ENCODE results near the gene KCNT1. TPM values are rescaled to one million over a fixed set of nuclear protein-coding genes. Genes with fewer than 3 reads are reported as not detected.

The KCNT1 gene
- total RNA-seq, 2 experiments from 2014 or later = 0.11 to 0.22 TPM

- Mint-ChIP-seq H3K27me3 (peaks cover 6% of the 10 kb centered on the region), H3K27ac (no peak overlapping the region), H3K4me1 (ENCODE audit: low read depth) (no peaks in the 10 kb centered on the region), H3K9me3 (no peaks in the 10 kb centered on the region), H3K36me3 (ENCODE audit: low read depth) (no peaks in the 10 kb centered on the region), H3K4me3 (no peak overlapping the region)
- no peak for ATAC-seq (ENCODE audit: poor library complexity)
- intact Hi-C loops (cut with DNase I, micrococcal nuclease) = no loop called here
- H3K4me1 ChIP-seq (ENCODE audit: insufficient read depth, low read length) = no peaks in the 10 kb centered on the region
- DNase-seq = no peak
- no peaks in the 10 kb centered on the region for H3K36me3 ChIP-seq (ENCODE audit: insufficient read depth, low read length)
- no peaks in the 10 kb centered on the region for H3K9me3 ChIP-seq (ENCODE audit: control insufficient read depth in 1 of 2, insufficient read depth in 1 of 2, low read length in 2 of 2)
- TF ChIP-seq CTCF (IDR thresholded peaks at IDR 0.05) = no peak
- ChIA-PET POLR2A (no interaction called here), CTCF (no interaction called here)
- no peak overlapping the region for H3K4me3 ChIP-seq (ENCODE audit: low read length)
- no peaks in the 10 kb centered on the region for H3K27me3 ChIP-seq (ENCODE audit: control insufficient read depth in 1 of 2, insufficient read depth in 2 of 2, low read length in 2 of 2)
- H3K27ac ChIP-seq (ENCODE audit: low read depth in 1 of 2, low read length in 2 of 2) = no peak overlapping the region
Measured at GRCh38 chr9:135681161-135681560, 20.8 kb upstream of the KCNT1 start.

GRCh38 chr9:135683401-135684034 is 18.5 kb upstream of the KCNT1 start:
- DNase-seq (no peak), ATAC-seq (ENCODE audit: poor library complexity) (no peak)
- no peak overlapping the region for H3K4me3 ChIP-seq (ENCODE audit: low read length)
- TF ChIP-seq CTCF (IDR thresholded peaks at IDR 0.05) = no peak
- H3K27me3 Mint-ChIP-seq = peaks cover 6% of the 10 kb centered on the region
- no peaks in the 10 kb centered on the region for H3K9me3 ChIP-seq (ENCODE audit: control insufficient read depth in 1 of 2, insufficient read depth in 1 of 2, low read length in 2 of 2)
- no peak overlapping the region for H3K27ac Mint-ChIP-seq
- no peak overlapping the region for H3K4me3 Mint-ChIP-seq
- intact Hi-C loops (cut with DNase I, micrococcal nuclease) = no loop called here
- no peaks in the 10 kb centered on the region for H3K4me1 Mint-ChIP-seq (ENCODE audit: low read depth)
- H3K36me3 ChIP-seq (ENCODE audit: insufficient read depth, low read length) = no peaks in the 10 kb centered on the region
- H3K36me3 Mint-ChIP-seq (ENCODE audit: low read depth) = no peaks in the 10 kb centered on the region
- H3K27me3 ChIP-seq (ENCODE audit: control insufficient read depth in 1 of 2, insufficient read depth in 2 of 2, low read length in 2 of 2) = no peaks in the 10 kb centered on the region
- H3K4me1 ChIP-seq (ENCODE audit: insufficient read depth, low read length) = no peaks in the 10 kb centered on the region
- ChIA-PET POLR2A (no interaction called here), CTCF (no interaction called here)
- no peaks in the 10 kb centered on the region for H3K9me3 Mint-ChIP-seq
- no peak overlapping the region for H3K27ac ChIP-seq (ENCODE audit: low read depth in 1 of 2, low read length in 2 of 2)

- no peak for DNase-seq
- ChIA-PET POLR2A (no interaction called here), CTCF (no interaction called here)
- H3K4me3 ChIP-seq (ENCODE audit: low read length) = no peak overlapping the region
- no peak overlapping the region for H3K27ac ChIP-seq (ENCODE audit: low read depth in 1 of 2, low read length in 2 of 2)
- Mint-ChIP-seq H3K4me3 (no peak overlapping the region), H3K4me1 (ENCODE audit: low read depth) (no peaks in the 10 kb centered on the region), H3K9me3 (no peaks in the 10 kb centered on the region), H3K36me3 (ENCODE audit: low read depth) (no peaks in the 10 kb centered on the region), H3K27me3 (peaks cover 6% of the 10 kb centered on the region), H3K27ac (no peak overlapping the region)
- TF ChIP-seq CTCF (IDR thresholded peaks at IDR 0.05) = no peak
- no peaks in the 10 kb centered on the region for H3K27me3 ChIP-seq (ENCODE audit: control insufficient read depth in 1 of 2, insufficient read depth in 2 of 2, low read length in 2 of 2)
- H3K36me3 ChIP-seq (ENCODE audit: insufficient read depth, low read length) = no peaks in the 10 kb centered on the region
- H3K9me3 ChIP-seq (ENCODE audit: control insufficient read depth in 1 of 2, insufficient read depth in 1 of 2, low read length in 2 of 2) = peaks cover 0 to 6% of the 10 kb centered on the region in 2 experiments
- no peaks in the 10 kb centered on the region for H3K4me1 ChIP-seq (ENCODE audit: insufficient read depth, low read length)
- ATAC-seq (ENCODE audit: poor library complexity) = no peak
- intact Hi-C loops (cut with DNase I, micrococcal nuclease) = no loop called here
Measured at GRCh38 chr9:135684691-135685090, 17.3 kb upstream of the KCNT1 start.

Measured in CD4-positive, alpha-beta T cell (primary cell).